HepG2 (cell line): ENCODE data around the gene SYNGAP1. TPM values are rescaled to one million over a fixed set of nuclear protein-coding genes. Genes with fewer than 3 reads are reported as not detected.

Experiments
- ATAC-seq: fragments of 200-7000 bp; cut with Tn5 transposase; 3 replicates; pipeline ENCODE4 v1.9.1; 2020; ENCODE audit warnings: mild to moderate bottlenecking, moderate library complexity
- BruUV-seq: library from RNA; stranded (reverse); fragments of 400-500 nt; replicated peaks from 2 replicates; lab custom pipeline; 2021; lab: Mats Ljungman, UMichigan
- CTCF ChIA-PET: fragments of 300-600 bp; formaldehyde crosslinking; extraction: SDS; loops from one replicate; lab custom pipeline; 2021; ENCODE audit warnings: low total read pairs, inconsistent platforms, low intra/inter-chr PET ratio; lab: Yijun Ruan, JAX
- POLR2A ChIA-PET: fragments of 350-600 bp; sonication (Branson Sonifier 250); formaldehyde crosslinking; loops from one replicate; lab custom pipeline; 2020; ENCODE audit warnings: antibody characterized with exemption, inconsistent platforms; lab: Yijun Ruan, JAX
- DNase-seq: peaks from one replicate; pipeline ENCODE4 v3.0.0-alpha.2; 2015; ENCODE audit warnings: low spot score
- FAIRE-seq: peaks from 3 replicates; lab custom pipeline; 2011; peaks lifted over from hg19 to GRCh38; lab: Jason Lieb, UNC
- H2AFZ ChIP-seq: one replicate; pipeline ENCODE4 v1.6.1; 2011; ENCODE audit warnings: low read length, inconsistent platforms
- H3K27ac ChIP-seq: fragments of 300-600 bp; 3 replicates; pipeline ENCODE4 v1.8.0; 2011; ENCODE audit warnings: mixed run types, mild to moderate bottlenecking, mixed read lengths, low read length, inconsistent platforms; ENCODE audit not compliant: insufficient read depth; ENCODE audit errors: extremely low read length
- H3K27me3 ChIP-seq, 2 experiments: fragments of 200-600 bp in 1 of 2; 2 replicates in 1 of 2; 3 replicates in 1 of 2; pipeline versions ENCODE4 v1.6.0 to v1.8.0; 2011; ENCODE audit warnings: low read length in 2 of 2, mild to moderate bottlenecking in 2 of 2, moderate library complexity in 2 of 2, inconsistent platforms in 1 of 2; ENCODE audit not compliant: insufficient read depth in 2 of 2, control insufficient read depth in 1 of 2
- H3K36me3 ChIP-seq, 2 experiments: fragments of 200-600 bp in 1 of 2; replicated peaks in 1 of 2; 2 replicates in 1 of 2; 3 replicates in 1 of 2; pipeline versions ENCODE4 v1.5.1 to v1.8.0; 2011; ENCODE audit warnings: low read length in 2 of 2, inconsistent platforms in 1 of 2; ENCODE audit not compliant: insufficient read depth in 2 of 2, control insufficient read depth in 1 of 2
- H3K4me1 ChIP-seq: 2 replicates; pipeline ENCODE4 v1.5.1; 2012; ENCODE audit warnings: low read length, inconsistent platforms; ENCODE audit not compliant: insufficient read depth
- H3K4me2 ChIP-seq: 2 replicates; pipeline ENCODE4 v1.6.0; 2011; ENCODE audit warnings: low read depth, low read length, inconsistent platforms
- H3K4me3 ChIP-seq, 3 experiments: fragments of 200-600 bp in 1 of 3; sonication (generic), shearing (Covaris generic) in 1 of 3; replicated peaks in 1 of 3; 2 replicates each; pipeline ENCODE4 v1.5.1; 2011 to 2016; ENCODE audit warnings: low read length in 3 of 3, inconsistent platforms in 2 of 3, low read depth in 2 of 3, mild to moderate bottlenecking in 2 of 3, control low read depth in 1 of 3, mixed read lengths in 1 of 3; ENCODE audit not compliant: insufficient read depth in 1 of 3
- H3K79me2 ChIP-seq: one replicate; pipeline ENCODE4 v1.6.1; 2011; ENCODE audit warnings: low read length, inconsistent platforms; ENCODE audit not compliant: insufficient read depth
- H3K9ac ChIP-seq: 2 replicates; pipeline ENCODE4 v1.6.0; 2011; ENCODE audit warnings: mild to moderate bottlenecking, low read depth, low read length, inconsistent platforms; ENCODE audit not compliant: insufficient read depth
- H3K9me3 ChIP-seq: 2 replicates; pipeline ENCODE4 v1.5.1; 2012; ENCODE audit warnings: mild to moderate bottlenecking, low read length
- H4K20me1 ChIP-seq: 2 replicates; pipeline ENCODE4 v1.6.0; 2011; ENCODE audit warnings: inconsistent platforms, mild to moderate bottlenecking, low read length, moderate library complexity; ENCODE audit not compliant: insufficient read depth
- AGO2 ChIP-seq: fragments of 200-400 bp; formaldehyde crosslinking; optimal IDR thresholded peaks from 2 replicates; pipeline ENCODE3; 2017; ENCODE audit warnings: mild to moderate bottlenecking, low read depth, low read length, moderate library complexity
- BHLHE40 ChIP-seq: IDR thresholded peaks from 2 replicates; pipeline ENCODE4 v1.6.1; 2011; ENCODE audit warnings: low read length, improper control_type of control experiment
- EEA1 ChIP-seq: sonication (generic); formaldehyde crosslinking; IDR thresholded peaks from 2 replicates; pipeline ENCODE4 v1.5.1; 2020; ENCODE audit warnings: mild to moderate bottlenecking, missing genetic modification reagents, borderline replicate concordance
- ETV6 ChIP-seq: sonication (generic); formaldehyde crosslinking; conservative IDR thresholded peaks from 2 replicates; pipeline ENCODE4 v1.4.0; 2020; ENCODE audit warnings: missing genetic modification reagents
- FOXA3 ChIP-seq: IDR thresholded peaks from 2 replicates; pipeline ENCODE4 v1.6.1; 2016; ENCODE audit warnings: missing genetic modification reagents, missing compliant biosample characterization
- HNRNPLL ChIP-seq: fragments of 200-400 bp; formaldehyde crosslinking; IDR thresholded peaks from 2 replicates; pipeline ENCODE4 v1.6.1; 2017; ENCODE audit warnings: mild to moderate bottlenecking, low read depth, low read length; ENCODE audit not compliant: poor library complexity, severe bottlenecking
- RAD21 ChIP-seq: fragments of 450-650 bp; formaldehyde crosslinking; IDR thresholded peaks from 2 replicates; pipeline ENCODE4 v1.5.0; 2020; ENCODE audit warnings: mild to moderate bottlenecking
- STAG1 ChIP-seq: sonication (generic); formaldehyde crosslinking; IDR thresholded peaks from 2 replicates; pipeline ENCODE4 v1.4.0; 2020; ENCODE audit warnings: missing genetic modification reagents
- ZNF30 ChIP-seq: sonication (generic); formaldehyde crosslinking; IDR thresholded peaks from 2 replicates; pipeline ENCODE4 v1.5.0; 2020; ENCODE audit warnings: mild to moderate bottlenecking, missing genetic modification reagents
- ZNF782 ChIP-seq: sonication (generic); formaldehyde crosslinking; IDR thresholded peaks from 2 replicates; pipeline ENCODE4 v1.4.0; 2020; ENCODE audit warnings: missing genetic modification reagents, mild to moderate bottlenecking, borderline replicate concordance
- WGBS: methylation state at CpG from one replicate; pipeline ENCODE4 v1.1.6; 2017; ENCODE audit warnings: low lambda C conversion rate; 5-methylcytosine and 5-hydroxymethylcytosine counted together
- in situ Hi-C: cut with HindIII; loops from 2 replicates; pipeline ENCODE4 v1.10.0; 2017; ENCODE audit warnings: low pct_unique_long_range_greater_than_20kb; ENCODE audit not compliant: extremely low pct_ligation_motif_present
- intact Hi-C: fragments of 100-400 bp; cut with micrococcal nuclease; formaldehyde crosslinking; loops from one replicate; pipeline ENCODE4 v1.10.0; 2022; ENCODE audit not compliant: unreplicated experiment
- polyA plus RNA-seq, 8 experiments: library from polyadenylated mRNA; depleted of rRNA in 3 of 8; stranded (reverse) in 7 of 8; unstranded in 1 of 8; fragments of >200 nt; fragmentation: Illumina TruSeq in 4 of 8; extraction: Trizol in 4 of 8; gene quantifications; 2 replicates each; pipeline versions ENCODE4 v1.2.1 to v1.2.3, GENCODE V29; 2011 to 2016; ENCODE audit warnings: low read depth in 4 of 8, missing spikeins in 1 of 8, mixed read lengths in 1 of 8; ENCODE audit not compliant: insufficient read depth in 1 of 8
- total RNA-seq, 5 experiments: library from RNA; depleted of rRNA; stranded (reverse); fragments of >200 nt; fragmentation: Illumina TruSeq; extraction: Trizol; gene quantifications; 2 replicates each; pipeline ENCODE4 v1.2.3, GENCODE V29; 2016; ENCODE audit warnings: low read depth in 1 of 5
- TF ChIP-seq, protein P1 (sequence below): sonication (generic); formaldehyde crosslinking; IDR thresholded peaks from 2 replicates; pipeline ENCODE4 v1.5.0; 2020; ENCODE audit warnings: mild to moderate bottlenecking, missing genetic modification reagents, moderate library complexity
- TF ChIP-seq, protein P2 (sequence below): sonication (generic); formaldehyde crosslinking; IDR thresholded peaks from 2 replicates; pipeline ENCODE4 v1.5.0; 2020; ENCODE audit warnings: mild to moderate bottlenecking, missing genetic modification reagents

SYNGAP1 gene
- total and polyA plus RNA-seq, 2 of the 13 experiments (the other 11 are each of a cell fraction or from before 2014, with no cell fraction given): 0.75 to 1.1 TPM

DNA sequence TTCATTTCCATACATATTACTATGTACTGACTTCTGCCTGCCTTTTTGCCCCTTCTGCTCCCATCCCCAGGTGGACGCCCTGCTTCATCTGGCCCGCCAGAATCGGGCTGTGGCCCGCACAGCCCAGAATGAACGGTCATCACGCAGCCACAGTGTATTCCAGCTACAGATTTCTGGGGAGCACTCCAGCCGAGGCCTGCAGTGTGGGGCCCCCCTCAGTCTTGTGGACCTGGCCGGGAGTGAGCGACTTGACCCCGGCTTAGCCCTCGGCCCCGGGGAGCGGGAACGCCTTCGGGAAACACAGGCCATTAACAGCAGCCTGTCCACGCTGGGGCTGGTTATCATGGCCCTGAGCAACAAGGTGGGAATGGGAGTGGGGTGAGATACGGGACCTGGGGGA, 13.7 kb upstream of the SYNGAP1 start:
- Histone ChIP-seq H3K27me3 (no peaks in the 10 kb centered on the region), H3K79me2 (peaks cover under 1% of the 10 kb centered on the region), H3K36me3 (peaks cover 31 to 62% of the 10 kb centered on the region in 2 experiments), H3K9ac (no peak overlapping the region), H4K20me1 (no peaks in the 10 kb centered on the region), H3K27ac (no peak overlapping the region), H3K9me3 (no peaks in the 10 kb centered on the region), H3K4me3 (no peak overlapping the region), H2AFZ (no peak overlapping the region), H3K4me2 (no peak overlapping the region), H3K4me1 (peaks cover 12% of the 10 kb centered on the region)
- ATAC-seq: no peak
- no TSS peak for BruUV-seq
- DNase-seq: no peak
- TF ChIP-seq AGO2: peak; percentile 76
- TF ChIP-seq HNRNPLL: peak; percentile 16
- no peak for TF ChIP-seq ZNF782 (CRISPR knock-in tag)
- no peak for TF ChIP-seq ETV6 (CRISPR knock-in tag)
- no peak for TF ChIP-seq EEA1 (CRISPR knock-in tag)
- ChIA-PET CTCF (interaction anchor here (1.4 to 1.7 kb wide), 2 partner anchors 126 to 130 kb away, joined by 4 to 13 read pairs; partner anchors contain the start of gene B3GALT4), POLR2A (no interaction called here)
- in situ Hi-C loops: loop anchor here (25.0 kb wide), 1 partner anchor 119 kb away; the partner anchor contains the start of genes B3GALT4, PFDN6, RGL2 and WDR46
- intact Hi-C loops: no loop called here
- no peak for FAIRE-seq
- 97% methylated on average over 17 of the region's 17 CpGs for WGBS

DNA sequence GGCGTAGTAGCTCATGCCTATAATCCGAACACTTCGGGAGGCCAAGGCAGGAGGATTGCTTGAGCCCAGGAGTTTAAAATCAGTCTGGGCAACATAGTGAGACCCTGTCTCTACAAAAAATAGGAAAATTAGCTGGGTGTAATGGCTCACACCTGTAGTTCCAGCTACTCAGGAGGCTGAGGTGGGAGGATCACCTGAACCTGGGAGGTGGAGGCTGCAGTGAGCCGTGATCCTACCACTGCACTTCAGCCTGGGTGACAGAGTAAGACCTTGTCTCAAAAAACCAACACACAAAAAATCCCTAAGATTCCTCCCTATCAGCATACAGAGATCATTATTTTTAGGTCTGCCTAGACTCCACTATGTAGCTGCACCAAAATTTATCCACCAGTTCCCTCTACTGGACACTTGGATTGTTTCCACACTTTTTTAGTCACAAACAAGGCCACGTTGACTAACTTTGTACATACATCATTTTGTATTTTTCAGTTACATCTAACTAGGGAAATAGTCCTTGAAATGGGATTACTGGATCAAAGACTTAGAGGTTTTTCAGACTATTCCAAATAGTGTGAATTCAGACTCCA, 12.6 kb upstream of the SYNGAP1 start:
- H3K4me3 ChIP-seq: no peak overlapping the region
- H3K27ac ChIP-seq: no peak overlapping the region
- TF ChIP-seq BHLHE40: no peak
- TF ChIP-seq RAD21: 0 out of 2 replicates have a peak, but pooled peaks have one; percentile 19
- no peak for TF ChIP-seq ZNF30 (CRISPR knock-in tag)
- TF ChIP-seq STAG1 (CRISPR knock-in tag): peak; percentile 58
- TF ChIP-seq, protein P1, sequence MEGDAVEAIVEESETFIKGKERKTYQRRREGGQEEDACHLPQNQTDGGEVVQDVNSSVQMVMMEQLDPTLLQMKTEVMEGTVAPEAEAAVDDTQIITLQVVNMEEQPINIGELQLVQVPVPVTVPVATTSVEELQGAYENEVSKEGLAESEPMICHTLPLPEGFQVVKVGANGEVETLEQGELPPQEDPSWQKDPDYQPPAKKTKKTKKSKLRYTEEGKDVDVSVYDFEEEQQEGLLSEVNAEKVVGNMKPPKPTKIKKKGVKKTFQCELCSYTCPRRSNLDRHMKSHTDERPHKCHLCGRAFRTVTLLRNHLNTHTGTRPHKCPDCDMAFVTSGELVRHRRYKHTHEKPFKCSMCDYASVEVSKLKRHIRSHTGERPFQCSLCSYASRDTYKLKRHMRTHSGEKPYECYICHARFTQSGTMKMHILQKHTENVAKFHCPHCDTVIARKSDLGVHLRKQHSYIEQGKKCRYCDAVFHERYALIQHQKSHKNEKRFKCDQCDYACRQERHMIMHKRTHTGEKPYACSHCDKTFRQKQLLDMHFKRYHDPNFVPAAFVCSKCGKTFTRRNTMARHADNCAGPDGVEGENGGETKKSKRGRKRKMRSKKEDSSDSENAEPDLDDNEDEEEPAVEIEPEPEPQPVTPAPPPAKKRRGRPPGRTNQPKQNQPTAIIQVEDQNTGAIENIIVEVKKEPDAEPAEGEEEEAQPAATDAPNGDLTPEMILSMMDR (CRISPR knock-in tag): peak; percentile 54
- 0 out of 2 replicates have a peak, but pooled peaks have one; percentile 28 for TF ChIP-seq FOXA3 (CRISPR knock-in tag)
- TF ChIP-seq, protein P2, sequence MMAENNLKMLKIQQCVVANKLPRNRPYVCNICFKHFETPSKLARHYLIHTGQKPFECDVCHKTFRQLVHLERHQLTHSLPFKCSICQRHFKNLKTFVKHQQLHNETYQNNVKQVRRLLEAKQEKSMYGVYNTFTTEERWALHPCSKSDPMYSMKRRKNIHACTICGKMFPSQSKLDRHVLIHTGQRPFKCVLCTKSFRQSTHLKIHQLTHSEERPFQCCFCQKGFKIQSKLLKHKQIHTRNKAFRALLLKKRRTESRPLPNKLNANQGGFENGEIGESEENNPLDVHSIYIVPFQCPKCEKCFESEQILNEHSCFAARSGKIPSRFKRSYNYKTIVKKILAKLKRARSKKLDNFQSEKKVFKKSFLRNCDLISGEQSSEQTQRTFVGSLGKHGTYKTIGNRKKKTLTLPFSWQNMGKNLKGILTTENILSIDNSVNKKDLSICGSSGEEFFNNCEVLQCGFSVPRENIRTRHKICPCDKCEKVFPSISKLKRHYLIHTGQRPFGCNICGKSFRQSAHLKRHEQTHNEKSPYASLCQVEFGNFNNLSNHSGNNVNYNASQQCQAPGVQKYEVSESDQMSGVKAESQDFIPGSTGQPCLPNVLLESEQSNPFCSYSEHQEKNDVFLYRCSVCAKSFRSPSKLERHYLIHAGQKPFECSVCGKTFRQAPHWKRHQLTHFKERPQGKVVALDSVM (CRISPR knock-in tag): peak; percentile 88
- ATAC-seq (no peak), FAIRE-seq (peak; percentile 59), DNase-seq (peak; percentile 47)
- no peak overlapping the region for H3K9ac ChIP-seq
- no peaks in the 10 kb centered on the region for H3K27me3 ChIP-seq
- WGBS: 88% methylated on average over 5 of the region's 5 CpGs
- H3K36me3 ChIP-seq: peaks cover 31 to 56% of the 10 kb centered on the region in 2 experiments
- intact Hi-C loops: no loop called here
- peaks cover 5% of the 10 kb centered on the region for H3K79me2 ChIP-seq
- H4K20me1 ChIP-seq: no peaks in the 10 kb centered on the region
- in situ Hi-C loops: loop anchor here (25.0 kb wide), 1 partner anchor 120 kb away; the partner anchor contains the start of genes B3GALT4, PFDN6, RGL2 and WDR46
- no peak overlapping the region for H3K4me2 ChIP-seq
- BruUV-seq: no TSS peak
- peaks cover 21% of the 10 kb centered on the region for H3K4me1 ChIP-seq
- H3K9me3 ChIP-seq: no peaks in the 10 kb centered on the region
- ChIA-PET CTCF (interaction anchor here (1.4 to 1.7 kb wide), 2 partner anchors 127 to 131 kb away, joined by 4 to 13 read pairs; partner anchors contain the start of gene B3GALT4), POLR2A (interaction anchor here (0.6 to 0.8 kb wide), 3 partner anchors 89 to 437 kb away, joined by 3 read pairs; partner anchors contain the start of gene ZBTB22)
- no peak overlapping the region for H2AFZ ChIP-seq
